Adrenal gland (tissue), 5 donors: Measurements from ENCODE around the gene ERBB4.
A peak's percentile ranks its signal among the peaks of the same experiment; 100 is the strongest.

Source experiments
- CTCF ChIP-seq, 6 experiments: fragments of 450-650 bp in 4 of 6; fragments of 200-600 bp in 2 of 6; sonication (generic) in 1 of 6; IDR thresholded peaks; 1 replicate in 5 of 6; 2 replicates in 1 of 6; pipeline versions ENCODE4 v1.5.1 to v1.8.0; 2016 to 2021; ENCODE audit warnings: antibody characterized with exemption in 6 of 6, mild to moderate bottlenecking in 2 of 6, moderate library complexity in 1 of 6
- POLR2A ChIP-seq, 2 donors: fragments of 450-650 bp; IDR thresholded peaks; one replicate each; pipeline ENCODE4 v1.6.1; 2017; ENCODE audit warnings: antibody characterized with exemption in 2 of 2, mild to moderate bottlenecking in 2 of 2, moderate library complexity in 1 of 2
- donor health status: DM: no; HTN: no; CAD: no.

- no peak for TF ChIP-seq POLR2A (IDR thresholded peaks at IDR 0.05)
- TF ChIP-seq CTCF (IDR thresholded peaks at IDR 0.05): peak; percentile 62 to 84 (median 70)
Observed at GRCh38 chr2:211745295-211746097, 793.1 kb downstream of the ERBB4 start.
